ENCODE measurements around the gene KL. TPM values are rescaled to one million over a fixed set of nuclear protein-coding genes. Genes with fewer than 3 reads are reported as not detected.

KL gene
- total and polyA plus RNA-seq, 2 experiments from 2014 or later: 0.03 TPM; not detected in 1

- Mint-ChIP-seq H3K4me3 (no peak overlapping the region), H3K27ac (no peak overlapping the region), H3K4me1 (no peaks in the 10 kb centered on the region), H3K9me3 (no peaks in the 10 kb centered on the region), H3K36me3 (ENCODE audit: low read depth) (no peaks in the 10 kb centered on the region), H3K27me3 (ENCODE audit: insufficient read depth, low read depth, poor library complexity) (peaks cover 5% of the 10 kb centered on the region)
- no peak overlapping the region for H3K27ac ChIP-seq (ENCODE audit: low read depth)
- no peak overlapping the region for H3K4me3 ChIP-seq
- no peaks in the 10 kb centered on the region for H3F3A ChIP-seq (replicated peaks; ENCODE audit: low read depth)
- no peaks in the 10 kb centered on the region for H4K20me1 ChIP-seq (replicated peaks; ENCODE audit: insufficient read depth)
- TF ChIP-seq, protein P1, sequence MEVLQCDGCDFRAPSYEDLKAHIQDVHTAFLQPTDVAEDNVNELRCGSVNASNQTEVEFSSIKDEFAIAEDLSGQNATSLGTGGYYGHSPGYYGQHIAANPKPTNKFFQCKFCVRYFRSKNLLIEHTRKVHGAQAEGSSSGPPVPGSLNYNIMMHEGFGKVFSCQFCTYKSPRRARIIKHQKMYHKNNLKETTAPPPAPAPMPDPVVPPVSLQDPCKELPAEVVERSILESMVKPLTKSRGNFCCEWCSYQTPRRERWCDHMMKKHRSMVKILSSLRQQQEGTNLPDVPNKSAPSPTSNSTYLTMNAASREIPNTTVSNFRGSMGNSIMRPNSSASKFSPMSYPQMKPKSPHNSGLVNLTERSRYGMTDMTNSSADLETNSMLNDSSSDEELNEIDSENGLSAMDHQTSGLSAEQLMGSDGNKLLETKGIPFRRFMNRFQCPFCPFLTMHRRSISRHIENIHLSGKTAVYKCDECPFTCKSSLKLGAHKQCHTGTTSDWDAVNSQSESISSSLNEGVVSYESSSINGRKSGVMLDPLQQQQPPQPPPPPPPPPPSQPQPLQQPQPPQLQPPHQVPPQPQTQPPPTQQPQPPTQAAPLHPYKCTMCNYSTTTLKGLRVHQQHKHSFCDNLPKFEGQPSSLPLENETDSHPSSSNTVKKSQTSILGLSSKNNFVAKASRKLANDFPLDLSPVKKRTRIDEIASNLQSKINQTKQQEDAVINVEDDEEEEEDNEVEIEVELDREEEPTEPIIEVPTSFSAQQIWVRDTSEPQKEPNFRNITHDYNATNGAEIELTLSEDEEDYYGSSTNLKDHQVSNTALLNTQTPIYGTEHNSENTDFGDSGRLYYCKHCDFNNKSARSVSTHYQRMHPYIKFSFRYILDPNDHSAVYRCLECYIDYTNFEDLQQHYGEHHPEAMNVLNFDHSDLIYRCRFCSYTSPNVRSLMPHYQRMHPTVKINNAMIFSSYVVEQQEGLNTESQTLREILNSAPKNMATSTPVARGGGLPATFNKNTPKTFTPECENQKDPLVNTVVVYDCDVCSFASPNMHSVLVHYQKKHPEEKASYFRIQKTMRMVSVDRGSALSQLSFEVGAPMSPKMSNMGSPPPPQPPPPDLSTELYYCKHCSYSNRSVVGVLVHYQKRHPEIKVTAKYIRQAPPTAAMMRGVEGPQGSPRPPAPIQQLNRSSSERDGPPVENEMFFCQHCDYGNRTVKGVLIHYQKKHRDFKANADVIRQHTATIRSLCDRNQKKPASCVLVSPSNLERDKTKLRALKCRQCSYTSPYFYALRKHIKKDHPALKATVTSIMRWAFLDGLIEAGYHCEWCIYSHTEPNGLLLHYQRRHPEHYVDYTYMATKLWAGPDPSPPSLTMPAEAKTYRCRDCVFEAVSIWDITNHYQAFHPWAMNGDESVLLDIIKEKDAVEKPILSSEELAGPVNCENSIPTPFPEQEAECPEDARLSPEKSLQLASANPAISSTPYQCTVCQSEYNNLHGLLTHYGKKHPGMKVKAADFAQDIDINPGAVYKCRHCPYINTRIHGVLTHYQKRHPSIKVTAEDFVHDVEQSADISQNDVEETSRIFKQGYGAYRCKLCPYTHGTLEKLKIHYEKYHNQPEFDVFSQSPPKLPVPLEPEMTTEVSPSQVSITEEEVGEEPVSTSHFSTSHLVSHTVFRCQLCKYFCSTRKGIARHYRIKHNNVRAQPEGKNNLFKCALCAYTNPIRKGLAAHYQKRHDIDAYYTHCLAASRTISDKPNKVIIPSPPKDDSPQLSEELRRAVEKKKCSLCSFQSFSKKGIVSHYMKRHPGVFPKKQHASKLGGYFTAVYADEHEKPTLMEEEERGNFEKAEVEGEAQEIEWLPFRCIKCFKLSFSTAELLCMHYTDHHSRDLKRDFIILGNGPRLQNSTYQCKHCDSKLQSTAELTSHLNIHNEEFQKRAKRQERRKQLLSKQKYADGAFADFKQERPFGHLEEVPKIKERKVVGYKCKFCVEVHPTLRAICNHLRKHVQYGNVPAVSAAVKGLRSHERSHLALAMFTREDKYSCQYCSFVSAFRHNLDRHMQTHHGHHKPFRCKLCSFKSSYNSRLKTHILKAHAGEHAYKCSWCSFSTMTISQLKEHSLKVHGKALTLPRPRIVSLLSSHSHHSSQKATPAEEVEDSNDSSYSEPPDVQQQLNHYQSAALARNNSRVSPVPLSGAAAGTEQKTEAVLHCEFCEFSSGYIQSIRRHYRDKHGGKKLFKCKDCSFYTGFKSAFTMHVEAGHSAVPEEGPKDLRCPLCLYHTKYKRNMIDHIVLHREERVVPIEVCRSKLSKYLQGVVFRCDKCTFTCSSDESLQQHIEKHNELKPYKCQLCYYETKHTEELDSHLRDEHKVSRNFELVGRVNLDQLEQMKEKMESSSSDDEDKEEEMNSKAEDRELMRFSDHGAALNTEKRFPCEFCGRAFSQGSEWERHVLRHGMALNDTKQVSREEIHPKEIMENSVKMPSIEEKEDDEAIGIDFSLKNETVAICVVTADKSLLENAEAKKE (CRISPR knock-in tag; IDR thresholded peaks at IDR 0.05): no peak
- TF ChIP-seq NANOG (IDR thresholded peaks at IDR 0.05; ENCODE audit: borderline replicate concordance) (no peak), ZNF331 (CRISPR knock-in tag; IDR thresholded peaks at IDR 0.05; ENCODE audit: low read depth) (no peak), ZNF114 (CRISPR knock-in tag; IDR thresholded peaks at IDR 0.05) (no peak), POLR2AphosphoS5 (IDR thresholded peaks at IDR 0.05; ENCODE audit: low read depth) (no peak), CREB1 (CRISPR knock-in tag; IDR thresholded peaks at IDR 0.05; ENCODE audit: low read depth) (no peak), REST (IDR thresholded peaks at IDR 0.05; ENCODE audit: unreplicated experiment) (no peak), CTCF (conservative IDR thresholded peaks at IDR 0.05; ENCODE audit: low read depth in 2 of 2) (no peak)
- ATAC-seq (no peak), DNase-seq (ENCODE audit: low spot score) (no peak)
- H3K79me2 ChIP-seq (replicated peaks; ENCODE audit: insufficient read depth): no peaks in the 10 kb centered on the region
- H3K27me3 ChIP-seq (ENCODE audit: insufficient read depth): no peaks in the 10 kb centered on the region
- H3K4me2 ChIP-seq: no peak overlapping the region
- no peaks in the 10 kb centered on the region for H3K4me1 ChIP-seq (ENCODE audit: insufficient read depth)
- H3K36me3 ChIP-seq (ENCODE audit: insufficient read depth): no peaks in the 10 kb centered on the region
- H3K9me2 ChIP-seq (ENCODE audit: insufficient read depth): 0 out of 2 replicates have a peak, but pooled peaks cover under 1% of the 10 kb centered on the region
- no peak overlapping the region for H2AFZ ChIP-seq
These were observed 64.9 kb downstream of the KL start for GRCh38 chr13:33080972-33081590.
